ENCODE measurements around the gene CAD.

The CAD gene

DNA sequence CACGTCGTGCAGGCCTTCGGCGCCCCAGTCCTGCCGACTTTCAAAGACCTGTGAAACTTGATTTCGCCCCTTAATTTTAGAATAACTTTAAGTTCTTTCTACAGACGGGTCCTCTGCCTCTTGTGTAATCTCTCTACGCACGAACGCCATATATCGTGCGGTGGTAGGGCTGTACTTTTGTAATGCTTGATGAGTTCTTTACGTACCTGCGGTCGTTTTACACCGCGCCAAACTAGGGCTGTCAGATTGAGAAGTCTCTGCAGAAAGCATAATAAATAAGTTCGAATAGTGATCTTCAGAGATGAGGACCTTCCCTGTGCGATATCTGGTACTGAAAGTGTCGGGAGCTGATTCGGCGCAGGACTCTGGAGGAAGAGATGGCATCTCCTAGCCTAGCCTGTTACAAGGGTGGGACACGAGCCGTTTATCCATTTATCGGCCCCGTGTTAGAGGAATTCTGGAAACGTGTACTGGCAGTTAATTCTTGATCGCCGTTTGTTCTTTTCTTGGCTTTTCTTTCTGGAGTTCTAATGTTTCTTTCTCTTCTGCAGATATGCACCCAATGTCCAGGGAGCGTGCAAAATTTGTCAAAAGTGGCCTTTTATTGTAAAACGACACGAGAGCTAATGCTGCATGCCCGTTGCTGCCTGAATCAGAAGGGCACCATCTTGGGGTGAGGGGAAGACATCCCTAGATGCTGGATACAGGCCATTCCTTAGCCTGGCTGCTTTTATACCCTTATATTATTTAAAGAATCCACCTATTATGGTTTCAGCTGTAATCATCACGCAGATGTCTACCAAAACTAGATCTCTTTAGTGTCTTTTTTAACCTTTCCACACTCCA is 4.3 kb upstream of the CAD start:
- TF ChIP-seq POLR2A (IDR thresholded peaks at IDR 0.05; ENCODE audit: extremely low read depth, insufficient read length) (no peak), MYC (IDR thresholded peaks at IDR 0.05; ENCODE audit: low read depth, low read length) (no peak)
- TF ChIP-seq, protein P1, sequence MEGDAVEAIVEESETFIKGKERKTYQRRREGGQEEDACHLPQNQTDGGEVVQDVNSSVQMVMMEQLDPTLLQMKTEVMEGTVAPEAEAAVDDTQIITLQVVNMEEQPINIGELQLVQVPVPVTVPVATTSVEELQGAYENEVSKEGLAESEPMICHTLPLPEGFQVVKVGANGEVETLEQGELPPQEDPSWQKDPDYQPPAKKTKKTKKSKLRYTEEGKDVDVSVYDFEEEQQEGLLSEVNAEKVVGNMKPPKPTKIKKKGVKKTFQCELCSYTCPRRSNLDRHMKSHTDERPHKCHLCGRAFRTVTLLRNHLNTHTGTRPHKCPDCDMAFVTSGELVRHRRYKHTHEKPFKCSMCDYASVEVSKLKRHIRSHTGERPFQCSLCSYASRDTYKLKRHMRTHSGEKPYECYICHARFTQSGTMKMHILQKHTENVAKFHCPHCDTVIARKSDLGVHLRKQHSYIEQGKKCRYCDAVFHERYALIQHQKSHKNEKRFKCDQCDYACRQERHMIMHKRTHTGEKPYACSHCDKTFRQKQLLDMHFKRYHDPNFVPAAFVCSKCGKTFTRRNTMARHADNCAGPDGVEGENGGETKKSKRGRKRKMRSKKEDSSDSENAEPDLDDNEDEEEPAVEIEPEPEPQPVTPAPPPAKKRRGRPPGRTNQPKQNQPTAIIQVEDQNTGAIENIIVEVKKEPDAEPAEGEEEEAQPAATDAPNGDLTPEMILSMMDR (IDR thresholded peaks at IDR 0.05; ENCODE audit: low read depth, low read length), result no peak
- TF ChIP-seq, protein P2, sequence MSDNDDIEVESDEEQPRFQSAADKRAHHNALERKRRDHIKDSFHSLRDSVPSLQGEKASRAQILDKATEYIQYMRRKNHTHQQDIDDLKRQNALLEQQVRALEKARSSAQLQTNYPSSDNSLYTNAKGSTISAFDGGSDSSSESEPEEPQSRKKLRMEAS (IDR thresholded peaks at IDR 0.05; ENCODE audit: low read depth, low read length), result no peak
- DNase-seq (ENCODE audit: low read depth), result peak; percentile 74
- H3K4me3 ChIP-seq (ENCODE audit: low read depth, low read length), result peak overlapping the region; percentile 97

DNA sequence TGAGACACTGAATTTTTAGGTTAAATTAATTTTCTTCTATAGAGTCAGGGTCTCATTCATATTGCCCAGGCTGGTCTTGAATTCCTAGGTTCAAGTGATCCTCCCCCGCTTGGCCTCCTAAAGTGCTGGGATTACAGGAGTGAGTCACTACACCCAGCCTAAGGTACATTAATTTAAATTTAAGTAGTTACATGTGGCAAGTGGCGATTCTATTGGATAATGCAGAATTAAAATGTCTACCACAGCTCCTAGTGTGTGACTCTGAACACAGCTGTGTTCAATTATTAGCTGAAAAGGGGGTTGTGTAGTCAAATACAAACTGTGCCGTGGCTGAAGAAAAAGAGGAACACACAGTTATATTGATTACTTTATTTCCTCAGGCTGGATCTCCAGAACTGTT is 2.2 kb upstream of the CAD start:
- TF ChIP-seq, protein P2 (IDR thresholded peaks at IDR 0.05; ENCODE audit: low read depth, low read length), result no peak
- TF ChIP-seq POLR2A (IDR thresholded peaks at IDR 0.05; ENCODE audit: extremely low read depth, insufficient read length) (no peak), MYC (IDR thresholded peaks at IDR 0.05; ENCODE audit: low read depth, low read length) (no peak)
- TF ChIP-seq, protein P1 (IDR thresholded peaks at IDR 0.05; ENCODE audit: low read depth, low read length), result no peak
- DNase-seq (ENCODE audit: low read depth), result no peak
- no peak overlapping the region for H3K4me3 ChIP-seq (ENCODE audit: low read depth, low read length)

DNA sequence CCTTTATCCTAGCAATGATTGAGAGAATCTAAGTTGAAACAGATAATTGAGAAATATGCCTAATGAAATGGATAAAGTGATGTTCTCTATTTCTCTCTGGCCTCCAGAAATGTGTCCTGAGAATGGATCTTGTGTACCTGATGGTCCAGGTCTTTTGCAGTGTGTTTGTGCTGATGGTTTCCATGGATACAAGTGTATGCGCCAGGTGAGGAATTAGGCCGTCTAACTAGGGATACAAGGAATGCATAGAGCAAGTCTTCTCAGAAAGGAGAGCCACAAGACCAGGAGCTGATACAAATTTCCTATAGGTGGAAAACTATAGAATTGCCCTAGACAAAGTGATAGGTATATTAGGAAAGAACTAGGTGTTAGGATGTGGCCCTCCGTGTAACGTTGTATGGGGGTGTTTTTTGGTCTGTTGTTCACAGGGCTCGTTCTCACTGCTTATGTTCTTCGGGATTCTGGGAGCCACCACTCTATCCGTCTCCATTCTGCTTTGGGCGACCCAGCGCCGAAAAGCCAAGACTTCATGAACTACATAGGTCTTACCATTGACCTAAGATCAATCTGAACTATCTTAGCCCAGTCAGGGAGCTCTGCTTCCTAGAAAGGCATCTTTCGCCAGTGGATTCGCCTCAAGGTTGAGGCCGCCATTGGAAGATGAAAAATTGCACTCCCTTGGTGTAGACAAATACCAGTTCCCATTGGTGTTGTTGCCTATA is 592 bp upstream of the CAD start:
- DNase-seq (ENCODE audit: low read depth), result no peak
- TF ChIP-seq, protein P1 (IDR thresholded peaks at IDR 0.05; ENCODE audit: low read depth, low read length), result no peak
- TF ChIP-seq POLR2A (IDR thresholded peaks at IDR 0.05; ENCODE audit: extremely low read depth, insufficient read length) (no peak), MYC (IDR thresholded peaks at IDR 0.05; ENCODE audit: low read depth, low read length) (no peak)
- TF ChIP-seq, protein P2 (IDR thresholded peaks at IDR 0.05; ENCODE audit: low read depth, low read length), result no peak

DNA sequence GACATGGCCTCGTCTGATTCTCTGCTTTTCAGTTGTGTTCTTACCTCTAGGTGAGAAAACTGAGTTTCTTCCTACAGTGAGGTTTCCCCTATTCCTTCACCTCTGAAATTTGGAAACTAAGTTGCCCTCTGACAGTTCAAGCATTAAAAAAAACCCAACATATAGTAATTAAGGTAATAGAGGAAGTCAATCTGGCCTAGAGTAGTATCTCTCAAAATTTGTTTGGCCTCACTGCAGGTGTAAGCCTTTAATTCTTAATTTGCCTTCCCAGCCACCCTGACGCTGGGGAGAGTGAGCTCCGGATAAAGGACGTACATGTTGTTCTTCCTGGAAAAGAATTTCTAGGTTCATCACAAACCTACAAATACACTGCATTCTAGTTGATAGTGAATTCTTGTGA is 1.4 kb downstream of the CAD start:
- no peak for DNase-seq (ENCODE audit: low read depth)
- peak overlapping the region; percentile 95 for H3K4me3 ChIP-seq (ENCODE audit: low read depth, low read length)
- TF ChIP-seq POLR2A (IDR thresholded peaks at IDR 0.05; ENCODE audit: extremely low read depth, insufficient read length) (no peak), MYC (IDR thresholded peaks at IDR 0.05; ENCODE audit: low read depth, low read length) (no peak)
- TF ChIP-seq, protein P1 (IDR thresholded peaks at IDR 0.05; ENCODE audit: low read depth, low read length), result no peak
- TF ChIP-seq, protein P2 (IDR thresholded peaks at IDR 0.05; ENCODE audit: low read depth, low read length), result no peak

More for the DNA sequence above, 592 bp upstream of the CAD start:
- peak overlapping the region; percentile 58 for H3K4me3 ChIP-seq (ENCODE audit: low read depth, low read length)

DNA sequence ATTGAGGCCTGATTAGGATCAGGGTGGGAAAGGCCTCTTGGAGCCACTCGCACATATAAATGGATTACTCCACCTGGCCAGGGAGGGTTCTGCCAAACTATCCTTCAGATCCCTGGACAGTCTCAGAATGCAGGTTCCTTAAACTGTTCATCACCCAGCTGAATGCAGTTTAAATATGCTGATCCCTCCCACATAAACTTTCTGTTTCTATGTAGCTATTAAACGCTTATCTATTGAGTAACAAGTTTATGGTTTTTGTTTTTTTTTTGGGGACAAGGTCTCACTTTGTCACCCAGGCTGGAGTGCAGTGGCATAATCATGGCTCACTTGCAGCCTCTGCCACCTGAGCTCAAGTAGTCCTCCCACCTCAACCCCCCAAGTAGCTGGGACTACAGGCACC is 1.9 kb downstream of the CAD start:
- peak overlapping the region; percentile 95 for H3K4me3 ChIP-seq (ENCODE audit: low read depth, low read length)
- no peak for TF ChIP-seq POLR2A (IDR thresholded peaks at IDR 0.05; ENCODE audit: extremely low read depth, insufficient read length)
- TF ChIP-seq, protein P2 (IDR thresholded peaks at IDR 0.05; ENCODE audit: low read depth, low read length), result no peak
- no peak for TF ChIP-seq MYC (IDR thresholded peaks at IDR 0.05; ENCODE audit: low read depth, low read length)
- TF ChIP-seq, protein P1 (IDR thresholded peaks at IDR 0.05; ENCODE audit: low read depth, low read length), result no peak
- no peak for DNase-seq (ENCODE audit: low read depth)

Data from NB4 (cell line).